Rectal smooth muscle tissue (tissue), 1 donor: ENCODE data around the gene SV2B.

Source experiments
- H3K27ac ChIP-seq: one replicate; pipeline ENCODE4 v1.7.0; 2013; ENCODE audit warnings: low read depth, low read length, inconsistent platforms
- H3K27me3 ChIP-seq: one replicate; pipeline ENCODE4 v1.7.0; 2013; ENCODE audit warnings: low read length; ENCODE audit not compliant: control insufficient read depth, insufficient read depth
- H3K36me3 ChIP-seq: one replicate; pipeline ENCODE4 v1.7.0; 2013; ENCODE audit warnings: low read length; ENCODE audit not compliant: control insufficient read depth, insufficient read depth
- H3K4me1 ChIP-seq: one replicate; pipeline ENCODE4 v1.7.0; 2013; ENCODE audit warnings: low read length; ENCODE audit not compliant: control insufficient read depth, insufficient read depth
- H3K4me3 ChIP-seq: one replicate; pipeline ENCODE4 v1.7.0; 2013; ENCODE audit warnings: low read length
- H3K9ac ChIP-seq: one replicate; pipeline ENCODE4 v1.7.0; 2013; ENCODE audit warnings: low read length

SV2B gene

GRCh38 chr15:91129436-91129835 is 29.4 kb downstream of the SV2B start:
- no peak overlapping the region for H3K9ac ChIP-seq
- no peaks in the 10 kb centered on the region for H3K36me3 ChIP-seq
- H3K4me1 ChIP-seq: no peaks in the 10 kb centered on the region
- H3K27me3 ChIP-seq: peaks cover 3% of the 10 kb centered on the region
- H3K4me3 ChIP-seq: no peak overlapping the region
- no peak overlapping the region for H3K27ac ChIP-seq

- no peak overlapping the region for H3K27ac ChIP-seq
- peaks cover 6% of the 10 kb centered on the region for H3K27me3 ChIP-seq
- no peak overlapping the region for H3K4me3 ChIP-seq
- H3K4me1 ChIP-seq: no peaks in the 10 kb centered on the region
- no peaks in the 10 kb centered on the region for H3K36me3 ChIP-seq
- H3K9ac ChIP-seq: no peak overlapping the region
Measured at GRCh38 chr15:91132079-91132478, 32.0 kb downstream of the SV2B start.

- no peak overlapping the region for H3K27ac ChIP-seq
- no peak overlapping the region for H3K9ac ChIP-seq
- H3K4me3 ChIP-seq: no peak overlapping the region
- H3K27me3 ChIP-seq: peaks cover 5% of the 10 kb centered on the region
- no peaks in the 10 kb centered on the region for H3K36me3 ChIP-seq
- H3K4me1 ChIP-seq: no peaks in the 10 kb centered on the region
Measured at GRCh38 chr15:91133511-91133910, 33.5 kb downstream of the SV2B start.

- H3K4me3 ChIP-seq: no peak overlapping the region
- H3K4me1 ChIP-seq: no peaks in the 10 kb centered on the region
- H3K27me3 ChIP-seq: peaks cover 5% of the 10 kb centered on the region
- no peak overlapping the region for H3K27ac ChIP-seq
- H3K9ac ChIP-seq: no peak overlapping the region
- H3K36me3 ChIP-seq: no peaks in the 10 kb centered on the region
Measured at GRCh38 chr15:91135201-91136130, 35.4 kb downstream of the SV2B start.

- no peak overlapping the region for H3K4me3 ChIP-seq
- no peaks in the 10 kb centered on the region for H3K4me1 ChIP-seq
Measured at GRCh38 chr15:91136386-91136923, 36.4 kb downstream of the SV2B start.

GRCh38 chr15:91140601-91141000 is 40.5 kb downstream of the SV2B start:
- no peaks in the 10 kb centered on the region for H3K36me3 ChIP-seq
- no peak overlapping the region for H3K27ac ChIP-seq
- H3K9ac ChIP-seq: no peak overlapping the region
- H3K4me3 ChIP-seq: no peak overlapping the region
- H3K27me3 ChIP-seq: peaks cover 5% of the 10 kb centered on the region
- no peaks in the 10 kb centered on the region for H3K4me1 ChIP-seq

More at GRCh38 chr15:91136386-91136923, 36.4 kb downstream of the SV2B start:
- Histone ChIP-seq H3K9ac (no peak overlapping the region), H3K27ac (no peak overlapping the region), H3K27me3 (peaks cover 5% of the 10 kb centered on the region), H3K36me3 (no peaks in the 10 kb centered on the region)

GRCh38 chr15:91141097-91141496 is 41.0 kb downstream of the SV2B start:
- no peaks in the 10 kb centered on the region for H3K4me1 ChIP-seq
- no peak overlapping the region for H3K4me3 ChIP-seq
- peaks cover 5% of the 10 kb centered on the region for H3K27me3 ChIP-seq
- no peaks in the 10 kb centered on the region for H3K36me3 ChIP-seq
- no peak overlapping the region for H3K9ac ChIP-seq
- no peak overlapping the region for H3K27ac ChIP-seq

GRCh38 chr15:91142106-91142744 is 42.2 kb downstream of the SV2B start:
- Histone ChIP-seq H3K27me3 (no peaks in the 10 kb centered on the region), H3K4me1 (no peaks in the 10 kb centered on the region), H3K9ac (no peak overlapping the region), H3K27ac (no peak overlapping the region), H3K4me3 (no peak overlapping the region), H3K36me3 (no peaks in the 10 kb centered on the region)

GRCh38 chr15:91142946-91143345 is 42.9 kb downstream of the SV2B start:
- H3K36me3 ChIP-seq: no peaks in the 10 kb centered on the region
- H3K9ac ChIP-seq: no peak overlapping the region
- H3K27ac ChIP-seq: no peak overlapping the region
- H3K27me3 ChIP-seq: no peaks in the 10 kb centered on the region
- no peaks in the 10 kb centered on the region for H3K4me1 ChIP-seq
- H3K4me3 ChIP-seq: no peak overlapping the region

GRCh38 chr15:91146728-91147127 is 46.7 kb downstream of the SV2B start:
- Histone ChIP-seq H3K4me3 (no peak overlapping the region), H3K27ac (no peak overlapping the region), H3K9ac (no peak overlapping the region), H3K4me1 (no peaks in the 10 kb centered on the region), H3K27me3 (peaks cover 3% of the 10 kb centered on the region), H3K36me3 (no peaks in the 10 kb centered on the region)

- H3K27ac ChIP-seq: no peak overlapping the region
- H3K27me3 ChIP-seq: peaks cover 3% of the 10 kb centered on the region
- H3K9ac ChIP-seq: no peak overlapping the region
- H3K4me3 ChIP-seq: no peak overlapping the region
- H3K4me1 ChIP-seq: no peaks in the 10 kb centered on the region
- no peaks in the 10 kb centered on the region for H3K36me3 ChIP-seq
Measured at GRCh38 chr15:91148243-91148642, 48.2 kb downstream of the SV2B start.

- Histone ChIP-seq H3K27ac (no peak overlapping the region), H3K4me1 (no peaks in the 10 kb centered on the region), H3K4me3 (no peak overlapping the region), H3K36me3 (no peaks in the 10 kb centered on the region), H3K27me3 (peaks cover 3% of the 10 kb centered on the region), H3K9ac (no peak overlapping the region)
Measured at GRCh38 chr15:91150502-91151160, 50.6 kb downstream of the SV2B start.
